Rectal smooth muscle tissue (tissue), 1 donor: ENCODE measurements around the gene TTC7B.
A peak's percentile ranks its signal among the peaks of the same experiment; 100 is the strongest.
"Not testable (repeated sequence)": the region's sequence is repeated elsewhere in the genome, so short reads cannot be mapped to it uniquely, and the experiment has no call there.

Experiments used
- H3K27ac ChIP-seq: one replicate; pipeline ENCODE4 v1.7.0; 2013; ENCODE audit warnings: low read depth, low read length, inconsistent platforms
- H3K27me3 ChIP-seq: one replicate; pipeline ENCODE4 v1.7.0; 2013; ENCODE audit warnings: low read length; ENCODE audit not compliant: control insufficient read depth, insufficient read depth
- H3K36me3 ChIP-seq: one replicate; pipeline ENCODE4 v1.7.0; 2013; ENCODE audit warnings: low read length; ENCODE audit not compliant: control insufficient read depth, insufficient read depth
- H3K4me1 ChIP-seq: one replicate; pipeline ENCODE4 v1.7.0; 2013; ENCODE audit warnings: low read length; ENCODE audit not compliant: control insufficient read depth, insufficient read depth
- H3K4me3 ChIP-seq: one replicate; pipeline ENCODE4 v1.7.0; 2013; ENCODE audit warnings: low read length
- H3K9ac ChIP-seq: one replicate; pipeline ENCODE4 v1.7.0; 2013; ENCODE audit warnings: low read length

Gene TTC7B

DNA sequence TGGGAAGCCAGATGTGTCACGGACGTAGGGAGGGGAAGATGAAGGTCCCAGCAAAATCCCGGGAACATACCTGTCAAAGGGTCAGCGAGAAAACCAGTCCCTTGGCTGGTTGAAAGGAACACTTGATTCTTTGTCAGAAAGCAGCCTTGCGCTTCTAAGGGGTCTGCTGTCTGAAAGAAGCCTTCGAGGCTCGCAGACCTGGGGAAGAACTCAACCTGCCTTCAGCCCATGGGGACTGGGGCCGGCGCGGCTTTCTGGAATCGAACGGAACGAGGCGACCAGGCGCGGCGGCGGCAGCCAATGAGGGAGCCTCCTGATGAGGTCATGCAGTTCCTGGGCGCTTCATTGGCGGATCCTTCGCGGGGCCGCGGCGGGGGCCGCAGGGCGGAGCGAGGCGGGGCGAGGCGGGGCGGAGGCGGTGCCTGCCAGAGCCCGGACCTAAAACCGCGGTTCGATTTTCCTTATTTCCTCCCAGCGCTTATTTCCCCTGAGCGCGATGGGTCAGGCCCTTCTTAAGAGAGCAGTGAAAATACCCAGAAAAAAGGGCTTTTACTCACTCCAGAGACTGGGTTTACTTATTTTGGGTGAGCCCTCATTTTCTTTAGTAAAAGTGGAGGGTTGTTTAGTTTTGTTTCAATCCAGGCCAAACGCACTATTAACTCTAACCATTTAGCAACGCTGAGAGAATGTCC lies 11.8 kb upstream of the TTC7B start:
- Histone ChIP-seq H3K36me3 (no peaks in the 10 kb centered on the region), H3K9ac (peak overlapping the region; percentile 70), H3K4me1 (peaks cover 4% of the 10 kb centered on the region), H3K27ac (peak overlapping the region; percentile 39), H3K27me3 (no peaks in the 10 kb centered on the region), H3K4me3 (peak overlapping the region; percentile 75)

DNA sequence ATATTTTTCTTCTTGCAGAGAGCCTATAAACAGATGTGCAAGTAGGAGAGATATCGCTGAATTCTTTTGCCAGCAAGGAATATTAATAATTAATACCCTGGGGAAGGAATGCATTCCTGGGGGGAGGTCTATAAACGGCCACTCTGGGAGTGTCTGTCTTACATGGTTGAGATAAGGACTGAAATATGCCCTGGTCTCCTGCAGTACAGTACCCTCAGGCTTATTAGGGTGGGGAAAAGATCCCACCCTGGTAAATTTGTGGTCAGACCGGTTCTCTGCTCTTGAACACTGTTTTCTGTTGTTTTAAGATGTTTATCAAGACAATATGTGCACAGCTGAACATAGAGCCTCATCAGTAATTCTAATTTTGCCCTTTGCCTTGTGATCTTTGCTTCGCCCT lies 7.3 kb upstream of the TTC7B start:
- H3K9ac ChIP-seq, H3K27ac ChIP-seq, H3K36me3 ChIP-seq: not testable (repeated sequence)

DNA sequence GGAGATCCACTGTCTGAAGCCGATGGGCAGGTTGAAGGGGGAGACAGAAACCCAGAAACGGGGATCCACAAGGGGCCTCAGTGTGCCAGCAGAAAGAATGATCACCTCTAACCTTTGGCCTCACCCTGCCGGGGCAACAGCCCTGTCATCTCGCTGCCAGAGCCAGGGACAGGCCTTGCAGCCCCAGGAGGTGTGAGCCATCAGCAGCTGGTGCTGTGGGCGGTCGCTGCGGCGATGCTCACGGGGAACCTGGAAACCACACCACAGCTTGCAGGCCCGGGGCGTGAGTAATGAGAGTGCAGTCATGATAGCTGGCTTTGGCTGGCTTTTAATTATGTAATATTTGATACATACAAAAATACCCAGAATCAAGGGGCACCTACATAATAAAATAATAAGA lies 4.7 kb upstream of the TTC7B start:
- Histone ChIP-seq H3K27me3 (no peaks in the 10 kb centered on the region), H3K27ac (no peak overlapping the region), H3K4me1 (no peaks in the 10 kb centered on the region), H3K36me3 (no peaks in the 10 kb centered on the region), H3K9ac (no peak overlapping the region), H3K4me3 (no peak overlapping the region)

More for the DNA sequence above, 7.3 kb upstream of the TTC7B start:
- not testable (repeated sequence) for H3K4me3 ChIP-seq, H3K4me1 ChIP-seq, H3K27me3 ChIP-seq

DNA sequence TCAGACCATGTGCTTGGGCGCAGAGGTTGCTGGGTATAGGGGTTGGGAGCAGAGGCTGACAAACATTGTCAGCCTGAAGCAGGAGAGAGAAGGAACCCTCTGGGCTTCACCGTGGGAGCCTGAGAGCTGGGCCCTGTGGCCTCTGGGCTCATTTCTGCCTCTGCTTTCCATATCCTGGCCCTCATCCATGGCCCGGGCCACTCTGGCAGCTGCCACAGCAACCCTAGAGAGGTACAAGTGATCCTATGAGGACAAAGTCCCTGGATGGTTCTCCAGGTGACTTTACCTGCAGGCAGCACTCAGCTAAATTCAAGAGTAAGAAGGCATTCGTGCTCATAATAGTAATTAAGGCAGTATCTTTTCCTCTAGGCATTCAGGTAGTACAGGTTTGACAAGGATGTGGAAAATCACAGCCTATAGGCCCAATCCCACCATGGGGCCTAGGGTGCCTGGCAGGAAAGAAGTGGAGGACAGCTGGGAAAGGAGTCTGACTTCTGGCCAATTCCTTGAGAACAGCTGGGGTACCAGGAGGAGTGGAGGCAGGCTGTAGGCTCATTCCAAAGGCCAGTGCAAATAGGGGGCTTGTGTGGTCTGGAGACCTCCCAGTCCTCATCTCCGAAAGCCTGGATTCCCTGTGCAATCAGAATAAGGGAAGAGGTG lies 3.6 kb upstream of the TTC7B start:
- no peak overlapping the region for H3K9ac ChIP-seq

DNA sequence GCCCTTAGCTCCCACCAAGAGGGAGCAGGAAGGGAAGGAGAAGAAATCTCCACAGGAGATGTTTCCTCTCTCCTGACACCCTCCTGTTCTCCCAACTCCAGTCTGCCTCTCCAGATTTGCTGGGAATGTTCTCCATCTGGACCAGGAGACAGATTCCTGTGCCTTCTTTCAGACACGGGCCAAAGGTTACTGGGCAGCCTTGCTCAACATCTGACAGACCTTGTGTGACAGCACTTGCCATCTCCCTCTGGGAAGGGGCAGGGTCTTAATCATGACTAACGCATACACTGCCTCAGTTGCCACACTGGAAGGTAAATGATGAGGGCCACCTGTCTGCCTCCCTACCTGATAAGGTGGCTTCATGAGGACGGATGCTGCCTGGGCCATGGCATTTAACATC lies 2.5 kb upstream of the TTC7B start:
- Histone ChIP-seq H3K4me3 (no peak overlapping the region), H3K9ac (no peak overlapping the region), H3K27ac (no peak overlapping the region), H3K36me3 (no peaks in the 10 kb centered on the region), H3K4me1 (no peaks in the 10 kb centered on the region), H3K27me3 (no peaks in the 10 kb centered on the region)

More for the DNA sequence above, 3.6 kb upstream of the TTC7B start:
- Histone ChIP-seq H3K27me3 (no peaks in the 10 kb centered on the region), H3K4me1 (no peaks in the 10 kb centered on the region), H3K4me3 (no peak overlapping the region), H3K36me3 (no peaks in the 10 kb centered on the region), H3K27ac (no peak overlapping the region)

DNA sequence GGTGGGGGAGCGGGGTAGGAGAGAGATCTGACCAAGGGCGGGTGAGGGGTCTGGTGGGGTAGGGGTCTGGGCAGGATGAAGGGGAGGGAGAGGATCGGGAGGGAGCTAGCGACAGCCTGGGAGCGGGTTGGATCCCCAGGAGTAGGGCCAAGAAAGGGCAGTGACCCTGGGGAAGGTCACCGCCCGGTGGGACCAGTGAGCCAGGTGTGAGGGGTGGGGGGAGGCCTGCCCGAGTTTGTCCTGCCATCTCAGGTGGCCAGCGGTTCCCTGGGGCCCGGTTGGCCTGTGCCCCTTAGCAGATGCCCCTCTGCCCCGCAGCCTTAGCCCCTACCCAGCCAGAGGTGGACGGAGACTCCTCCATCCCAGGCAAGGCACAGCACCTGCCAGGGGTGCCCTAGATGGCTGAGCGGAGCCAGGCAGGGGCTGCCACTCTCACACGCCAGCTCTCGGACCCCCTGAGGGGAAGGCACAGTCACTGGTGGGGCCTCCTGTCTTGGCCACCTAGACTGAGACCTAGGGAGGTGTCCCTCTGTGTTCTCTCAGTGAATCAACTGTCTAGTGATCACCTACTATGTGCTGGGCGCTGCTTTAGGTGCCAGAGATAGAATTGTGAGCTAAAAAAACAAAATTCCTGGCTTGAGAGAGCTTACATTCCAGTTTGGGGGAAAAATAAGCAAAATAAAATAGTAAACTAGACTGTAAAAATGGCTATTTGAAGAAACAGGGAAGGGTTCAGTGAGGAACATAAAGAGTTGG lies 629 bp upstream of the TTC7B start:
- no peaks in the 10 kb centered on the region for H3K4me1 ChIP-seq

DNA sequence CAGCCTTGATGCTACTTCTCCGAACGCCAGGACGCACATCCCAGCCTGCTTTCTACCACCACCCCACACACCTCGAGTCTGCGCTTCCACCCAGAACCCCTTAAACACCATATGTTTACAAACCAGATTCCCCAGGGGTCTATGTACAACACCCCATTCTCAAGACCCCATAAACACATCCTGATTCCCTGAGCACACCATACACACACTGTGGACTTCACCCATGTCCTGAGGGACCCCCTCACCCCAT lies 733 bp downstream of the TTC7B start:
- peak overlapping the region; percentile 57 for H3K4me3 ChIP-seq
- no peaks in the 10 kb centered on the region for H3K36me3 ChIP-seq
- no peaks in the 10 kb centered on the region for H3K4me1 ChIP-seq
- no peak overlapping the region for H3K9ac ChIP-seq
- H3K27ac ChIP-seq, result no peak overlapping the region
- H3K27me3 ChIP-seq, result no peaks in the 10 kb centered on the region

More for the DNA sequence above, 629 bp upstream of the TTC7B start:
- Histone ChIP-seq H3K4me3 (no peak overlapping the region), H3K9ac (no peak overlapping the region), H3K36me3 (no peaks in the 10 kb centered on the region), H3K27ac (no peak overlapping the region), H3K27me3 (no peaks in the 10 kb centered on the region)

DNA sequence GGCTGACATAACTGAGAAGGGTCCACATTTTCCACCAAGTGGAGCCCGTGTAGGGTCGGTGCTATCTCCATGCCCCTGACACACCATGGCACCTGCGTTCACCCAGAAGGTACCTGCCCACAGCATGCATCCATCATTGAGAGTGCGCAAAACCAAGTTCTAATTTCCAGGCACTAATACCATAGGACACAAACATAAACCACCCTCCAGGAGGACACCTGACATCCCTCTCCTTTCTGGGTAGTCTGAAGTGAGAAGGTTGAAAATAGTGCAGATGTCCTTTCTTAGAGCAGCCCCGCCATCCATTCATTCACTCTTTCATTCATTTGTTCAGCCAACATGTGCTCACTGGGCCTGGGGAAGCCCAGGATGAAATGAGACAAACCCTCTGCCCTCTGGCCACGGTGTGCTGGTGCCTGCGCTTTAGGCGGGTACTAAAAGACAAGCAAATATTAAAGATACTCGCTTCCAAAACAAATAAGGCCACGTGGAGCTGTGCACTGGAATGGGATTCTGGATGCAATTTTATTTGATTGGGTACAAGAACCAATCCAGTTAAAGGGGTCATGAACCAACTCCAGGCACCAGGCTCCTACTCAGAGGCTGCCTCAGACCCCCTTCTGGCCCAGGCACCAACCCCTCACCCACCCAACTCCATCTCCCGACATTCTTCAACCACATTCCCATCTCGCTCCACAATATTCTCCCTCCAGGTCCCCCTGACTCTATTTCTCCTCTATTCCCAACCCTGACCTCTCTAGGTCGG lies 1.2 kb downstream of the TTC7B start:
- H3K27ac ChIP-seq, result no peak overlapping the region
- H3K9ac ChIP-seq, result no peak overlapping the region
- H3K27me3 ChIP-seq, result no peaks in the 10 kb centered on the region
- H3K4me1 ChIP-seq, result no peaks in the 10 kb centered on the region
- peak overlapping the region; percentile 57 for H3K4me3 ChIP-seq
- H3K36me3 ChIP-seq, result no peaks in the 10 kb centered on the region

DNA sequence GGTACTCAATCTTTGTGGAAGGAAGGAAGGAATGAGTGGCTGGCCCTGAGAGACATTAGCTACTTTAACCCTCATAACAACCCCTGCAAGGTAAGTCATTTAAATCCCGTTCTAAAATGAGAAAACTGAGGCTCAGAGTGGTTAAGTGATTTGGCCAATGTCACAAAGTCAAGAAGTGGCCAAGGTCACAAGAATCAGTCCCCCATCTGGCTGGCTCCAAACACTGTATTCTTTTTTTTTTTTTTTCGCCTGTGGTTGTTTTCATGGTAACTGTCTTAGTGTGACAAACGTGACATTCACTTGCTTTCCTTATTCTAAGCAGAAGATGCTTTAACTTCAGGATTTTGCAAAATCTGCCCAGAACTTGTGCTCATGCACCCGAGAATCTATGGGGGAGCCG lies 2.8 kb downstream of the TTC7B start:
- no peaks in the 10 kb centered on the region for H3K36me3 ChIP-seq
- no peak overlapping the region for H3K9ac ChIP-seq
- no peaks in the 10 kb centered on the region for H3K27me3 ChIP-seq
- H3K4me1 ChIP-seq, result peaks cover under 1% of the 10 kb centered on the region
- no peak overlapping the region for H3K4me3 ChIP-seq
- H3K27ac ChIP-seq, result no peak overlapping the region

DNA sequence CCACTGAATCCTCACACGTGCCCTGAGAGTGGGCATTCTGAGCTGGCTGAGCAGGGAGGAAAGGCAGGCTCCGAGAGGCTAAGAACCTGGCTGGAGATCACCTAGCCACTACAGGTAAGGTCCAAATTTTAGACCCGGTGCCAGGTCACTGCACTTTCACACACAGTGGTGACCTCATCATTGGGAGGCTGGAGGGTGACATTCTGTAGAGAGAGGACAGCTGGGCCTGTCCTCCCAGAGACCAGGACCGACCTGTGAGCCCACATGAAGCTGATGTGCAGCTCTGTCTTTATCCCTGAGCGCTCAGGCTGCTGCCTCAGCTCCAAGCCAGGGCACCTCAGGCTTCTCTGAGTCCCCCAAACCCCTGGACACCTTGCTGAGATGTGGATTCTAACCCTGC lies 4.1 kb downstream of the TTC7B start:
- Histone ChIP-seq H3K9ac (no peak overlapping the region), H3K27me3 (no peaks in the 10 kb centered on the region), H3K36me3 (no peaks in the 10 kb centered on the region), H3K4me1 (peaks cover 14% of the 10 kb centered on the region), H3K4me3 (no peak overlapping the region), H3K27ac (no peak overlapping the region)

DNA sequence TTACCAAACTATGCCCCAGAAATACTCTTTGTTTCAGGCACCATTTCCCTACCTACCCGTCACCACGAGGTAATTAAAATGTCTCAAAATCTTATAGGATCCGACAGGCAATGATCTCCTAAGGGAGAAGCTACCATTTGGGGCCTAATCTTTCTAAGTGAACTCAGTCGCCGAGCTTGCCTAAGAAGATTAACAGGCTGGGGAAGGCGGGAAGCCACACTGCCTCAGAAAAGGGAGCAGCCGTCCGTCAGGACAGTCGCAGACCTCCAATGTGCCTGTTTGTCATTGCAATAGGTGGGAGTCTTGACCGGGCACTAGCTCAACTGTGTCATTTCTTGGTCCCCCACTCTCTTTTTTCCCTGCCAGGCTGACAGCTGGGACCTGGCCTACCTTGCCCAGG lies 4.6 kb downstream of the TTC7B start:
- Histone ChIP-seq H3K9ac (no peak overlapping the region), H3K36me3 (no peaks in the 10 kb centered on the region), H3K27me3 (no peaks in the 10 kb centered on the region), H3K4me3 (no peak overlapping the region), H3K4me1 (peaks cover 15% of the 10 kb centered on the region), H3K27ac (no peak overlapping the region)

DNA sequence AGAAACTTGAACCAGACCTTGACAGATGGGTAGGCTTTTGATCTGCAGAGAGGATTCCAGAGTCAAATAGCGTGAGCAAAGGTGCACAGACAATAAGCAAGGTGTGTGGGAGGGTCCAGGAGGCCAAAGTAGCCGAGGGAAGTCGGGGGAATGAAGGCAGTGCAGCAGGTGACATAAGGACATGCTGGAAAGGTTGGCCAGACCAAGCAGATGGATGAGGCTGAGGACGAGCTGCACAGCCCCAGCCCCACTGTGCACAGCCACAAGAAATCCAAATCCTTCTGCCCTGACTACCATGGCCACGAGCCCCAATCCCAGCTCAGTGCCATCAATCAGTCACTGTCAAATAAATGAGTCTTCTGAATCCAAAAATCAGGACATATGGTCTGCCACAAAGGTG lies 5.4 kb downstream of the TTC7B start:
- Histone ChIP-seq H3K9ac (no peak overlapping the region), H3K27ac (no peak overlapping the region), H3K27me3 (no peaks in the 10 kb centered on the region), H3K36me3 (no peaks in the 10 kb centered on the region), H3K4me1 (peaks cover 15% of the 10 kb centered on the region), H3K4me3 (no peak overlapping the region)
